Measurements from ENCODE around the gene TMSB10. TPM values are rescaled to one million over a fixed set of nuclear protein-coding genes. Genes with fewer than 3 reads are reported as not detected.

The TMSB10 gene
- total RNA-seq, 1 donor = 3,633 TPM

Other genes starting within 250 kb of the TMSB10 start
- 2.9 and 3.5 TPM in 2 replicates for gene TRABD2A, start 24.6 kb upstream of the TMSB10 start, total RNA-seq
- gene KCMF1, start 65.5 kb downstream of the TMSB10 start, total RNA-seq = 68.7 and 74.2 TPM in 2 replicates
- 2.5 and 2.7 TPM in 2 replicates for gene TCF7L1, start 227.7 kb downstream of the TMSB10 start, total RNA-seq

Data from osteoblast (primary cell).